Astrocyte (in vitro differentiated cells and primary cell): ENCODE data around the gene STAB2.
"Not testable (repeated sequence)": the region's sequence is repeated elsewhere in the genome, so short reads cannot be mapped to it uniquely, and the experiment has no call there.

ENCODE experiments used
- EZH2 ChIP-seq: IDR thresholded peaks from 2 replicates; pipeline ENCODE4 v1.6.1; 2012; ENCODE audit warnings: mild to moderate bottlenecking, low read length, inconsistent platforms; ENCODE audit not compliant: insufficient read depth
- TF ChIP-seq, protein P1 (sequence below): IDR thresholded peaks from 2 replicates; pipeline ENCODE4 v1.5.1; 2011; ENCODE audit warnings: low read depth, mild to moderate bottlenecking, inconsistent platforms, low read length, moderate library complexity; ENCODE audit not compliant: insufficient read depth

DNA sequence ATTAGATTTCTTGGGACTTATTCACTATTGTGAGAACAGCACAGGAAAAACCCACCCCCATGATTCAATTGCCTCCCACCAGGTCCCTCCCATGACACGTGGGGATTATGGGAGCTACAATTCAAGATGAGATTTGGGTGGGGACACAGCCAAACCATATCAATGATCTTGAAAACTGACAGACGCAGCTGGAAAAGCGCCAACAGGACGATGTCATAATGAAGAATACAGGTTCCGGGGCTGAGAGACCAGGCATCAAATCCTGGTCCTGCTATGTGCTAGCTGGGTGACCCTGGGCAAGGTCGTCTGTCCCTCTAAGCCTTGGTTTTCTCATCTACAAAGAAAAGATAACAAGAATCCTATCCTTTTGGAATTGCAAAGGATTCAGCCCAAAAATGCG is 222.6 kb downstream of the STAB2 start:
- TF ChIP-seq, protein P1, sequence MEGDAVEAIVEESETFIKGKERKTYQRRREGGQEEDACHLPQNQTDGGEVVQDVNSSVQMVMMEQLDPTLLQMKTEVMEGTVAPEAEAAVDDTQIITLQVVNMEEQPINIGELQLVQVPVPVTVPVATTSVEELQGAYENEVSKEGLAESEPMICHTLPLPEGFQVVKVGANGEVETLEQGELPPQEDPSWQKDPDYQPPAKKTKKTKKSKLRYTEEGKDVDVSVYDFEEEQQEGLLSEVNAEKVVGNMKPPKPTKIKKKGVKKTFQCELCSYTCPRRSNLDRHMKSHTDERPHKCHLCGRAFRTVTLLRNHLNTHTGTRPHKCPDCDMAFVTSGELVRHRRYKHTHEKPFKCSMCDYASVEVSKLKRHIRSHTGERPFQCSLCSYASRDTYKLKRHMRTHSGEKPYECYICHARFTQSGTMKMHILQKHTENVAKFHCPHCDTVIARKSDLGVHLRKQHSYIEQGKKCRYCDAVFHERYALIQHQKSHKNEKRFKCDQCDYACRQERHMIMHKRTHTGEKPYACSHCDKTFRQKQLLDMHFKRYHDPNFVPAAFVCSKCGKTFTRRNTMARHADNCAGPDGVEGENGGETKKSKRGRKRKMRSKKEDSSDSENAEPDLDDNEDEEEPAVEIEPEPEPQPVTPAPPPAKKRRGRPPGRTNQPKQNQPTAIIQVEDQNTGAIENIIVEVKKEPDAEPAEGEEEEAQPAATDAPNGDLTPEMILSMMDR = not testable (repeated sequence)
- TF ChIP-seq EZH2 = not testable (repeated sequence)
